Kidney epithelial cell (primary cell): ENCODE measurements around the gene RIMS1. TPM values are rescaled to one million over a fixed set of nuclear protein-coding genes. Genes with fewer than 3 reads are reported as not detected.

Source experiments
- DNase-seq: peaks from one replicate; pipeline ENCODE4 v3.0.0-alpha.2; 2010; ENCODE audit warnings: low read depth
- H3K27me3 ChIP-seq: 2 replicates; pipeline ENCODE4 v1.6.0; 2011; ENCODE audit warnings: low read length; ENCODE audit not compliant: control insufficient read depth, insufficient read depth
- H3K36me3 ChIP-seq: 2 replicates; pipeline ENCODE4 v1.5.1; 2011; ENCODE audit warnings: low read length; ENCODE audit not compliant: control insufficient read depth, insufficient read depth
- H3K4me3 ChIP-seq: 2 replicates; pipeline ENCODE4 v1.5.1; 2011; ENCODE audit warnings: low read depth, mild to moderate bottlenecking, control low read depth, low read length
- CTCF ChIP-seq: IDR thresholded peaks from 2 replicates; pipeline ENCODE4 v1.5.1; 2011; ENCODE audit warnings: mild to moderate bottlenecking, moderate library complexity, low read length, control low read depth, inconsistent platforms; ENCODE audit not compliant: insufficient read depth, poor library complexity, severe bottlenecking
- total RNA-seq: library from RNA; depleted of rRNA; stranded (reverse); fragments of >200 nt; gene quantifications from 2 replicates; pipeline ENCODE4 v1.2.3, GENCODE V29; 2015

RIMS1 gene
- total RNA-seq, 1 donor from 2014 or later, result 0.38 TPM

- Histone ChIP-seq H3K36me3 (no peaks in the 10 kb centered on the region), H3K27me3 (no peaks in the 10 kb centered on the region), H3K4me3 (no peak overlapping the region)
- DNase-seq, result peak; percentile 9
- no peak for TF ChIP-seq CTCF
Observed at GRCh38 chr6:72348926-72349325, 462.6 kb downstream of the RIMS1 start.

GRCh38 chr6:72350296-72350881 lies 464.0 kb downstream of the RIMS1 start:
- Histone ChIP-seq H3K27me3 (no peaks in the 10 kb centered on the region), H3K36me3 (no peaks in the 10 kb centered on the region), H3K4me3 (no peak overlapping the region)
- DNase-seq, result no peak
- no peak for TF ChIP-seq CTCF

GRCh38 chr6:72363844-72364740 lies 477.7 kb downstream of the RIMS1 start:
- no peak overlapping the region for H3K4me3 ChIP-seq
- H3K27me3 ChIP-seq, result no peaks in the 10 kb centered on the region
- no peak for TF ChIP-seq CTCF
- peak; percentile 88 for DNase-seq
- H3K36me3 ChIP-seq, result no peaks in the 10 kb centered on the region

- Histone ChIP-seq H3K27me3 (no peaks in the 10 kb centered on the region), H3K4me3 (no peak overlapping the region), H3K36me3 (no peaks in the 10 kb centered on the region)
- TF ChIP-seq CTCF, result no peak
- DNase-seq, result no peak
Observed at GRCh38 chr6:72365773-72366172, 479.4 kb downstream of the RIMS1 start.

- no peak overlapping the region for H3K4me3 ChIP-seq
- no peak for TF ChIP-seq CTCF
- no peaks in the 10 kb centered on the region for H3K27me3 ChIP-seq
- no peaks in the 10 kb centered on the region for H3K36me3 ChIP-seq
- DNase-seq, result no peak
Observed at GRCh38 chr6:72367439-72367838, 481.1 kb downstream of the RIMS1 start.

GRCh38 chr6:72371473-72371872 lies 485.1 kb downstream of the RIMS1 start:
- no peak for DNase-seq
- H3K27me3 ChIP-seq, result no peaks in the 10 kb centered on the region
- no peak overlapping the region for H3K4me3 ChIP-seq
- no peaks in the 10 kb centered on the region for H3K36me3 ChIP-seq
- no peak for TF ChIP-seq CTCF
